Epithelial cell of esophagus (primary cell): Measurements from ENCODE around the gene ZC3H8.

Experiments used
- DNase-seq: peaks from one replicate; pipeline ENCODE4 v3.0.0; 2010; ENCODE audit warnings: low read depth
- H3K4me3 ChIP-seq: 2 replicates; pipeline ENCODE4 v1.5.1; 2011; ENCODE audit warnings: mild to moderate bottlenecking, low read length, control low read depth
- CTCF ChIP-seq: IDR thresholded peaks from 2 replicates; pipeline ENCODE4 v1.5.1; 2011; ENCODE audit warnings: low read depth, mild to moderate bottlenecking, low read length, control low read depth, inconsistent platforms; ENCODE audit not compliant: insufficient read depth; ENCODE audit errors: missing control alignments

Gene ZC3H8

DNA sequence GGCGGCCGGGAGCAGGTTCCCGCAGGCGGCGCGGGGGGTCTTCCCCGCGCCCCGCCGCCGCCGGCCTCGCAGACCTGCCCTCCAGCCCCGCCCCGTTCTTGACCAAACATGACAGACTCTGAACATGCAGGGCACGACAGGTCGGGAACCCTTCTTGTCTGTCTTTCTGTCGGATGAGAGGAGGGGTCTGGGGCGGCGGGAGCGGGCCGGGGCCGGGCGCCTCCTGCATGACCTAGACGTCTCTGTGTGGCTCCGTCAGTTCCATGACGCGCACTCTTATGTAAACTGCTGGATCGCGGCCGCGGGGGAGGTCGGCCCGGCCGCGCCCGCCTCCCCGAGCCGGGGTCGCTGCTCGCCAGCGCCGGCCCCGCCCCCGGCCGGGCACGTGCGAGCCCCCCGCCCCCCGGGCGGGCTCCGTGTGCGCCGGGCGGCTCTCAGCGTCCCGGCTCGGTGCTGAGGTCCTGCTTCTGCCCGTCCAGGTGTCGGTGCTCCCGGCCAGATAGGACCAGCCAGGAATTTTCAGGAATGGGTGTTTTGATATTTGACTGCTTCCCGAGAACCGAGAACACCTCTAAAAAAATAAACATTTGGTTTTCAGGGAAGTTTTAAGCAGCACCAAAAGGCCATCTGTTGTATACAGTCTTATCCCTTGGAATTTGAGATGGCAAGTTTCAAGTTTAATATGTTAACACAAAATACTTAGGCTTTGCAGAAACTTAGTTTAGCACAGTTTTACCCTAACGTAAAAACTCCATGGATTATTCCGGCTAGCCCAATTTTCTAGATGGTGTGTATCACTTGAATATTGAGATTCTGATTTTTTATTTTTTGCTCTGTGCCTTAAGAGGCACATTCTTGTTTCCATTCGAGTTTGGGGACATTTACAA is 21.3 kb upstream of the ZC3H8 start:
- no peak for TF ChIP-seq CTCF
- peak; percentile 84 for DNase-seq
- H3K4me3 ChIP-seq = peak overlapping the region; percentile 86

DNA sequence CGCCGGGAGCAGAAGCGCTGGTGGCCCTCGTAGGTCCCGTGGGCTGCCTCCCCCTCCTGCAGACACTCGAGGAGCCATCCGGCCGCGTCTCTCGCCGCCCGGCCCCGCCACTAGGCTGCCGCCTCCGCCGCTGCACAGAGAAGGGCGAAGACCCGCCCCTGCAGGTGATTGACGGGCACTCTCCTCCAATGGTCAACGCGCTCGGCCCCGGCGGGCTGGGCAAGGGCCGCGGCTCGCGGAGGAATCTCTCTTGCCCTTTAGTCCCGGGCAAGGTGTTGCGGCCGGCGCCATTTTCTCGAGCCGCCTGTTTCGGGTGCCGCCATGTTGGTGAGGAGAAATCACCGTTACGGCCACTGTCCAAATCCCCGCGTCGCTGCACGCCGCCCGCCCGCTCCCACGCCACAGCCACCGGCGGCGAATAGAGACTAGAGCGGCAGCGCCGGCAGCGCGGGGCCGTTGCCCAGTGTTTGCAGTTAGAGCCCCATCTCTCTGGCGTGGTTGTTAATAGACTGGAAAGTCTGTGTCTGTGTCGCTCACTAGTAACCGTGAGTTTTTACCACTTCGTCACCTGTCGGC is 20.6 kb upstream of the ZC3H8 start, which contains the start of gene ZC3H6:
ZC3H6 (plus strand) TSS at position 287 of the 576 bp plus-strand sequence. CDS start 398 bp downstream, outside the sequence.
- peak; percentile 98 for DNase-seq
- peak within 1 kb of the TSS; percentile 86 for H3K4me3 ChIP-seq
- no peak for TF ChIP-seq CTCF

GRCh38 chr2:112273349-112273748 is 18.5 kb upstream of the ZC3H8 start:
- DNase-seq = no peak
- no peak overlapping the region for H3K4me3 ChIP-seq
- TF ChIP-seq CTCF = no peak

DNA sequence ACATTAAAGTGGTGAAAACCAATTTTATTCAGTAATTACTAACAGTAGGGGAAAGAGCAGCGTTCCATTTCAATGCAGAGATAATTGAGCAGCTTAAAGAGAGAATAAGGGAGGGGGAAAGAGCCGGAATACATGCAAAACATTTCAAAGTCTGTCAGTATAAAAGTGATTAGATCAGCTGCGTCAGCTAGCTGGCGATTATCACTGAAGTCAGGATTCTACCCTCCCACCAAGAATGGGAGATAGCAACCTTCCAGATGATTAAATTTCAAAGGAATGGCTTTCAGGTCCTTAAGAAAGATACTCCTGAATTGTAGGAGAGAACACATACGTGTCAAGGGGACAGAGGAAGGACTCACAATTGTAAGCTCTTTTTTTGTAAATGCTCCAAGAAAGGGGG is 17.8 kb upstream of the ZC3H8 start:
- no peak for TF ChIP-seq CTCF
- DNase-seq = no peak

GRCh38 chr2:112268547-112268946 is 13.7 kb upstream of the ZC3H8 start:
- no peak for TF ChIP-seq CTCF
- no peak overlapping the region for H3K4me3 ChIP-seq
- no peak for DNase-seq

More for the DNA sequence above, 17.8 kb upstream of the ZC3H8 start:
- H3K4me3 ChIP-seq = no peak overlapping the region

- no peak for DNase-seq
- TF ChIP-seq CTCF = no peak
Observed at GRCh38 chr2:112262876-112263275, 8.0 kb upstream of the ZC3H8 start.

GRCh38 chr2:112260295-112260625 is 5.4 kb upstream of the ZC3H8 start:
- DNase-seq = no peak
- no peak overlapping the region for H3K4me3 ChIP-seq
- no peak for TF ChIP-seq CTCF

More at GRCh38 chr2:112262876-112263275, 8.0 kb upstream of the ZC3H8 start:
- no peak overlapping the region for H3K4me3 ChIP-seq
